ENCODE measurements around the gene SMPD3.

The SMPD3 gene

GRCh38 chr16:68324336-68324735, 124.0 kb downstream of the SMPD3 start:
- Histone ChIP-seq H3K79me2 (ENCODE audit: low read length) (no peaks in the 10 kb centered on the region), H3K27me3 (ENCODE audit: low read depth, low read length) (no peaks in the 10 kb centered on the region), H4K20me1 (ENCODE audit: insufficient read depth, low read length) (no peaks in the 10 kb centered on the region; the same call in 1 of the 2 replicates), H2AFZ (ENCODE audit: low read depth, low read length) (no peak overlapping the region), H3K9ac (ENCODE audit: low read length) (no peak overlapping the region), H3K27ac (ENCODE audit: low read length) (no peak overlapping the region), H3K4me1 (ENCODE audit: low read length) (no peaks in the 10 kb centered on the region), H3K9me3 (ENCODE audit: insufficient read depth, low read length) (no peaks in the 10 kb centered on the region), H3K36me3 (replicated peaks; ENCODE audit: low read depth, low read length) (peaks cover 30% of the 10 kb centered on the region), H3K4me2 (ENCODE audit: low read length) (no peak overlapping the region), H3K4me3 (ENCODE audit: low read length) (no peak overlapping the region)
- TF ChIP-seq EZH2phosphoT487 (IDR thresholded peaks at IDR 0.05; ENCODE audit: low read depth) (no peak), CTCF (IDR thresholded peaks at IDR 0.05; ENCODE audit: low read depth, low read length) (no peak)

GRCh38 chr16:68319185-68319908, 129.0 kb downstream of the SMPD3 start:
- peaks cover 3% of the 10 kb centered on the region; the same call in 1 of the 2 replicates for H4K20me1 ChIP-seq (ENCODE audit: insufficient read depth, low read length)
- H3K79me2 ChIP-seq (ENCODE audit: low read length), result 0 out of 2 replicates have a peak, but pooled peaks cover 3% of the 10 kb centered on the region
- H3K27ac ChIP-seq (ENCODE audit: low read length), result no peak overlapping the region
- H3K4me3 ChIP-seq (ENCODE audit: low read length), result no peak overlapping the region
- no peak overlapping the region for H2AFZ ChIP-seq (ENCODE audit: low read depth, low read length)
- TF ChIP-seq EZH2phosphoT487 (IDR thresholded peaks at IDR 0.05; ENCODE audit: low read depth) (no peak), CTCF (IDR thresholded peaks at IDR 0.05; ENCODE audit: low read depth, low read length) (no peak)
- no peak overlapping the region for H3K9ac ChIP-seq (ENCODE audit: low read length)
- no peaks in the 10 kb centered on the region for H3K4me1 ChIP-seq (ENCODE audit: low read length)
- H3K36me3 ChIP-seq (replicated peaks; ENCODE audit: low read depth, low read length), result peaks cover 26% of the 10 kb centered on the region
- no peaks in the 10 kb centered on the region for H3K27me3 ChIP-seq (ENCODE audit: low read depth, low read length)
- H3K4me2 ChIP-seq (ENCODE audit: low read length), result no peak overlapping the region
- no peaks in the 10 kb centered on the region for H3K9me3 ChIP-seq (ENCODE audit: insufficient read depth, low read length)

DNA sequence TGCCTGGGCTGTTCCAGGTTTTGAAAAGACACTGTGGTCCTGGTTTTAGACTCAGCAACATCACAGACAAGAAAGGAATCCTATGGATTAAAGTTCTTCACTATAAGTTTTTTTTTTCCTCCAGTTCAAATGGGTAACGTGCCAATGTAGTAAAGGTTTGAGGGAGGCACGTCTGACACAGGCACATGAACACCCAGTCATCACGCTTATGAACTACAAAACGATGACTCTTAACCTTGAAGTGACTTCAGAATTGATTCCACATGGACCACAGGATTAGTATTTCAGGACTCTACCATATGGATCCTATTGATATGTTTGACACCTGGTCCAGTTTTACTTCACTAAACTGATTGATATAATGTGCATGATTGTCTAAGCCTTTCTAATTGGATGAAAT, 135.2 kb downstream of the SMPD3 start:
- Histone ChIP-seq H2AFZ (ENCODE audit: low read depth, low read length) (no peak overlapping the region), H3K27ac (ENCODE audit: low read length) (no peak overlapping the region), H4K20me1 (ENCODE audit: insufficient read depth, low read length) (0 out of 2 replicates have a peak, but pooled peaks cover 3% of the 10 kb centered on the region), H3K4me1 (ENCODE audit: low read length) (peaks cover 16% of the 10 kb centered on the region), H3K4me3 (ENCODE audit: low read length) (no peak overlapping the region), H3K36me3 (replicated peaks; ENCODE audit: low read depth, low read length) (peaks cover 10% of the 10 kb centered on the region), H3K4me2 (ENCODE audit: low read length) (no peak overlapping the region), H3K79me2 (ENCODE audit: low read length) (peaks cover 48% of the 10 kb centered on the region), H3K9ac (ENCODE audit: low read length) (no peak overlapping the region), H3K27me3 (ENCODE audit: low read depth, low read length) (no peaks in the 10 kb centered on the region), H3K9me3 (ENCODE audit: insufficient read depth, low read length) (no peaks in the 10 kb centered on the region)
- TF ChIP-seq CTCF (IDR thresholded peaks at IDR 0.05; ENCODE audit: low read depth, low read length) (no peak), EZH2phosphoT487 (IDR thresholded peaks at IDR 0.05; ENCODE audit: low read depth) (no peak)

DNA sequence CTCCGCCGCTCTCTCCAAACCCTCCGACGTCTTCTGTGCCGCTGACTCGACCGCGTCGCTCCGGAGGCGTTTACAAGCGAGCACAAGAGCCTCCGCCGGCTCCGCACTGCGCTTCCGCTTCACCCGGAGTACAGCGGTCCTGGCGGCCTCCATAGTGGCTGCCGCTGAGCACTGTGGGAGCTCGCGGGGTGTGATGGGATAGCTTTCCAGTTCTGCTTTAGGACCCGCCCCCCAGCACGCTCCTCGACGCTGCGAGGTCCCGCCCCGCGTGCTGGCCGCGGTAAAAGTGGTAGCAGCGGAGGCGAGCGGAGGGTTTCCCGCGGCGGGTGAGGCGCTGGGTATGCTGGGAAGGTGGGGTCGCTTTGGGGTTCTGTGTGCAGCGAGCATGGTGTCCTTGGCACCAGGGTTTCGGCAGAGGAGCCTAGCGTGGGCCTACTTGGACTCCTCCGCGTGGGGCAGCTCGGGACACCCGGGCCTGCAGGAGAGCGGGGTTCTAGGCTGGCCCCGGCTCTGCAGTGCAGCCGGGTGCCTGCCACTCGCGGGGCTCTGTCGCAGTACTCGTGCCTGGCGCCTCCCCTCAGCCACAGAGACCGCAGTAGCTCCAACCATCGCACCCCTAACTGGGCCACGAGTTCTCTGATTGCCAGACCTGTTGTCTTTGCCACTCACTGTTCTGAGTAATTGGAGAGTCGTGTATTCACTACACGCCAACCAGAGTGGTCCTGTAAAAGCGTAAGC, 137.4 kb downstream of the SMPD3 start, which contains the start of the genes PRMT7 and SLC7A6OS:
PRMT7 (plus strand) TSS at position 246 of the 738 bp plus-strand sequence. CDS start 4,961 bp downstream, outside the sequence.
SLC7A6OS (minus strand) TSS at position 173 of the 738 bp plus-strand sequence; CDS start at position 153, 20 bp downstream.
- Histone ChIP-seq H3K4me1 (ENCODE audit: low read length) (peaks cover 16% of the 10 kb centered on the region), H3K9ac (ENCODE audit: low read length) (peak within 1 kb of the TSS; percentile 82), H3K27me3 (ENCODE audit: low read depth, low read length) (no peaks in the 10 kb centered on the region), H3K4me3 (ENCODE audit: low read length) (peak within 1 kb of the TSS; percentile 94), H3K4me2 (ENCODE audit: low read length) (peak within 1 kb of the TSS; percentile 95), H4K20me1 (ENCODE audit: insufficient read depth, low read length) (0 out of 2 replicates have a peak, but pooled peaks cover 3% of the 10 kb centered on the region), H3K36me3 (replicated peaks; ENCODE audit: low read depth, low read length) (peaks cover 8% of the 10 kb centered on the region), H3K9me3 (ENCODE audit: insufficient read depth, low read length) (no peaks in the 10 kb centered on the region), H3K27ac (ENCODE audit: low read length) (peak within 1 kb of the TSS; percentile 50), H3K79me2 (ENCODE audit: low read length) (peaks cover 48% of the 10 kb centered on the region), H2AFZ (ENCODE audit: low read depth, low read length) (peak within 1 kb of the TSS; percentile 79)
- TF ChIP-seq EZH2phosphoT487 (IDR thresholded peaks at IDR 0.05; ENCODE audit: low read depth) (no peak), CTCF (IDR thresholded peaks at IDR 0.05; ENCODE audit: low read depth, low read length) (no peak; the same call in 1 of the 2 replicates)
